NCI-H69 (cell line): ENCODE measurements around the gene C12orf56.

Experiments used
- DNase-seq: peaks from one replicate; lab custom pipeline; 2025; lab: John Stamatoyannopoulos, UW

C12orf56 gene, protein sequence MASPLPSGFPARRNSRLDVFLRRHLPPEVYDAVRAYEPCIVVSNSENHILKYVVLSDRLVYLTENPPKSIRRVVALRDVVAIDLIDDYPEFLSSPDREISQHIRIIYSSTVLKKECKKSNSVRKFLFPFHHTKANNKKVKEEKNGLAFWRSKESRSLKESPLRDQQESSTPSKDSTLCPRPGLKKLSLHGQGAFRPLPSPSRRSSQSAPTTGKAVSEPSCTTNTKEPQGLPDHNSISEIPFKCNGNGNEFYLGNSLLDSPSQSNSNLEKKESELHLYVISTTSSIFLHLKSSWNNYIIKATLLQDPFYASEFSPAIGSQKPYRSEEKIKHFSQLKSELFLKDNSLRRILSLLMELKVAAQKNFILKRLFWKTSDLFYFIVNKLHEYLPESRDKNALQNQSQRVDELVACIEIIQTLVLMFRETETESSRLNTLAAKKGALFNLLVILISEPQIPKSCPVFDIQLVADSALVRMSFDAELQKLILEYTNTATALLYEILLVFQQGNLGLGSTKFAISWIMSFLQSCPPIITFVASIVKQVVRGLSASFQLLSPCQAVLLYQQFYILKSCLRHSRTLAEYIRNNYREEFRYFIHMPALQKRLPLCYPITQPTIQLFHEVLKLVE

DNA sequence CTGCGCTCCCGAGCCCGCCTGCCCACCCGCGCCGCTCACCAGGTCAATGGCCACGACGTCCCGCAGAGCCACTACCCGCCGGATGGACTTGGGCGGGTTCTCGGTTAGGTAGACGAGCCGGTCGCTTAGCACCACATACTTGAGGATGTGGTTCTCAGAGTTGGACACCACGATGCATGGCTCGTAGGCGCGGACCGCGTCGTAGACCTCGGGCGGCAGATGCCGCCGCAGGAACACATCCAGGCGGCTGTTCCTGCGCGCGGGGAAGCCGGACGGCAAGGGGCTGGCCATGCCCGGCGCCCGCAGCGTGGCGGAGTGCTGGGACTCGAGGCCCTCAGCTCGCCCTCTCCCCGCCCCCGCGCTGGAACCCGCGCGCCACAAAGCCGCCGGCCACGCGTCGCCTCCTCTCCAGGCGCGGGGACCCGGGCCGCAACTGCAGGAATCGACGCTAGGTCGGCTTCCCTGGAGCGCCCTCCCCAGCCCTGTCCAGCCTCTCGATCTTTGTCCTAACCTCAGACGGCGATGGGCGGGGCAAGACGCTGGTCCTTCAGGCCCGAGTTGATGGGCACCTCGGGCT is at the start of gene C12orf56:
Gene C12orf56, minus strand, starts transcription at position 484 of the 577 bp plus-strand sequence. Its CDS starts 193 bp downstream, at position 291.
- peak; percentile 88 for DNase-seq

DNA sequence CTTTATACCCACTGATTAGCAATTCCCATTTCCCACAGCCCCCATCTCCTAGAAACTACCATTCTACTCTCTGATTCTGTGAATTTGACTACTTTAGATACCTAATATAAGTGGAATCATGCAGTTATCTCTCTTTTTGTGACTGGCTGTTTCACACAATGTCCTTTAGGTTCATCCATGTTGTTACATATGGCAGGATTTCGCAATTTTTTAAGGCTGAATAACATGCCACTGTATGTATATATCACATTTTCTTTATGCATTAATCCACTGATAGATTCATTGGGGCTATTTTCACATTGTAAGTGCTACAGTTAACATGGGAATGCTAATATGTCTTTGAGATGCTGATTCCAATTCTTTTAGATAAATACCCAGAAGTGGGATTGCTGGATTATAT is 49.5 kb upstream of the C12orf56 start:
- no peak for DNase-seq

DNA sequence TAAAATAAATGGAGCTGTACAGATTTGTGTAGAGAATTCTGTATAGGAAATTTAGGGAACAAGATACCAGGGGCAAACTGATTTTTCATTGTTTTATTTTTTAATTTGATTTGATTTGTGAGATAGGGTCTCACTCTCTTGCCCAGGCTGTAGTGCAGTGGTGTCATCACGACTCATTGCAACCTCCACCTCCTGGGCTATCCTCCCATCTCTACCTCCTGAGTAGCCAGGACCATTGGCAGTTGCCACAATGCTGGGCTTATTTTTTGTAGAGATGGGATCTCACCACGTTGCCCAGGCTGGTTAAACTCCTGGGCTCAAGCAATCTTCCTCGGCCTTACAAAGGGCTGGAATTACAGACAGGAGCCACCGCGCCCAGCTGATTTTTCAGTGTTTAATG is 43.4 kb upstream of the C12orf56 start:
- no peak for DNase-seq

DNA sequence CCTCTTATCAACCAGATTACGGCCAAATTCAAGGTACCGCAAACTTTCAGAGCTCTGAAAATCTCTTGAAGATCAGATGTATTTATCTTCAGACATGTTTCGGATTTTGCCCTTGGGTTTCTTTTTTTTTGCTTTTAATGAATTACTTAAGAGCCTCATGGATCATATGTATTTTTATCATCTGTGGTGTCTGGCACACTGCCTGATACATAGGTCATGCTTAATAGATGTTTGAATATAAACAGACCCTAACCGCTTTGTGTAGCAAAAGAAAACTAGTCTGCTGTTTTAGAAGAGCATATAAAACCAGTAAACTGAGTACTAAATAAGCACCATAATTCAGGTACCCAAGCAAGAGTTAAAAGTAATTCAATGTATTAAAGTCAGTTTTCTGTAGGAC is 41.2 kb upstream of the C12orf56 start:
- no peak for DNase-seq

DNA sequence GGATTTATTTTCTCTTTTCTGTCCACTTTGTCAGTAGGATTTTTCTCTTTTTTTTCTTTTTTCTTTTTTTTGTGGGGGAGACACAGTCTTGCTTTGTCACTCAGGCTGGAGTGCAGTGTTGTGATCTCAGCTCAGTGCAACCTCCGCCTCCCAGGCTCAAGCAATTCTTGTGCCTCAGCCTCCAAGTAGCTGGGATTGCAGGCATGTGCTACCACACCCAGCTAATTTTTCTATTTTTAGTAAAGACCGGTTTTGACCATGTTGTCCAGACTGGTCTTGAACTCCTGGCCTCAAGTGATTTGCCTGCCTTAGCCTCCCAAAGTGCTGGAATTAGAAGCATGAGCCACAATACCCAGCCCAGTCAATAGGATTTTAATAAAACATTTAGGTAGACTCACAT is 40.3 kb upstream of the C12orf56 start:
- no peak for DNase-seq

DNA sequence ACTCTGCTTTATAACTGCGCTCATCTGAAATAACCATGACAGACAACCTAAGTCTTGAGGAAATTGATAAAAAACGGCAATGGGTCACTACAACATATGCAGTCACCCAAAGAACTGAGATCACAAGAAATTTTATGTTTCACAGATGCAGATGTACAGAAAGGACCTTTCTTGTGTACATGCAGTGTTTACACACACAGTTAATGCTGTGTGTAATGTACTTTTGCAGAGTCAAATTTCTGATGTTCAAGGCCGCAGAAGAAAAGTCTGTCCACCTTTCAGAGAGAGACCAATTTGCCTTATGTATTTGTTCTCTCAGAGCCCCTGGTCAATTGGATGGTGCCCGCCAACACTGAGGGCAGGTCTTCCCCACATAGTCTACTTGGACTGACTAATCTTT is 38.4 kb upstream of the C12orf56 start:
- DNase-seq: no peak

DNA sequence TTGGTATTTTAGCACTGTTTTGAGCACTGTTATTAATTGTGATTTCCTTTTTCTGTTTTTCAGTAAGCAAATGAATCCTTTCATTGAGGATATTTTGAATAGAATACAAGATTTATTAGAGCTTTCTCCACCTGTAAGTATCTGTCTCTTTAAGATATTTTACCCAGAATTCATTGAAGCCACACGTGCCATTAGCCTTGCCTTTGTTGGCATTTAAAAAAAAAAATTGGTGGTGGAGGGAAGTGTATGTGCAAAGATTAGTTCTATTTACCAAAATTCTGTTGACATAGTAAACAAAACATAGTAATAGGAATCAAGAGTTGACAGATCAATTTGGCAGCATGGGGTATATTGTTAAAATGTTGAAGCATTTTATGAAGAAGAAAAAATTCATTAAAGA is 37.4 kb upstream of the C12orf56 start:
- DNase-seq: peak; percentile 16

DNA sequence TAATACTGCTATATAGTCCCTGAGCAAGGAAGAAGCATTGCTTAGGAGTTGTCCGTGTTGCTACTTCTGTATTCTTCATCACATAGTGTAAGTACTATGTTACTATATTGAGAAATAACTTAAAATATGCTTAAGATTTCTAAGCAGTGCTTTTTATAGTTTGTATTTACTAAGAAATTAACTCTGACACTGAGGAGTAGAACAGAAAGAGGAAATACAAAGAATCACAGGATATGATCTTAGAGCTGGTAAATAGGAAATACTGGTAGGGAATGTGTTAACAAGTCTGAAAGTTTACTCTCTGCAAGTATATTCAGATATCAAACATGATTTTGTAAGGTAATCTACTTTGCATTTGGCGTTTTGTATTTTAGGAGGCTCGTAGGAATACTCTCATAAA is 29.1 kb upstream of the C12orf56 start:
- DNase-seq: no peak

DNA sequence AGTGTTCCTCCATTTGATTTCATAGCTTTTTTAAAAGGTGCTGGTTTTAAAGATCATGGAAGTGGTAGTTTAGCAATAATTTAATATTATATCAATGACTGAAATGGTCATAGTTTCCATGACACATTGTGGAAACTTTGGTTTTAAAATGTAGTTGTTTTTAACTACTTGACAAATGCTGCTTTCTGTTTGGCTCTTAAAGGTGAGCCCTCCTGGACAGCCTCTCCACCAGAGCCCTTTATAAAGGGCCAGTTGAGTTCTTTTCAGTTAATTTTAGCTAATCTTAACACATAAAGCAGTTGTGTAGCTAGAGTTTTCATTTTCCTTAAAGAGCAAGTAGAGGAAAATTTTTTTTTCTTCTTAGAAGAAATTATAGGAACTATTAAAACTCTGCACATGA is 27.7 kb upstream of the C12orf56 start:
- no peak for DNase-seq

DNA sequence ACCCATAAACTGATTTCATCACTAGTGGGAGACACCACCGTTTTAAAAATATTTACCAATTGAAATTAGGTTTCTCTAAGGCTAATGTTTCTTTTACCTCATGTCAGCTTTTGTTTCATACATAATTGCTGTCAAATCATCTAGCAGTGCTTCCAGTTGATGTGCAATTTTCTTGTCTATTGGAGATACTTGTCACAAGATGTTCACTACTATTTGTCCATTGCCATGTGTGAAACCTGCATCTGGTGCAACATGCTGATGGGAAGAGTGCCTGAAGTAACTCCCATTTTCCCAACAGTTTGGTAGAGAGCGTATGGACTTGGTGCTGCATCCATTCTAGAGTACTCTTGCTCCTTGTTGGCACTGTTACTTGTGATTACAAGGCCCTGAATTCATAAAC is 23.3 kb upstream of the C12orf56 start:
- DNase-seq: no peak

DNA sequence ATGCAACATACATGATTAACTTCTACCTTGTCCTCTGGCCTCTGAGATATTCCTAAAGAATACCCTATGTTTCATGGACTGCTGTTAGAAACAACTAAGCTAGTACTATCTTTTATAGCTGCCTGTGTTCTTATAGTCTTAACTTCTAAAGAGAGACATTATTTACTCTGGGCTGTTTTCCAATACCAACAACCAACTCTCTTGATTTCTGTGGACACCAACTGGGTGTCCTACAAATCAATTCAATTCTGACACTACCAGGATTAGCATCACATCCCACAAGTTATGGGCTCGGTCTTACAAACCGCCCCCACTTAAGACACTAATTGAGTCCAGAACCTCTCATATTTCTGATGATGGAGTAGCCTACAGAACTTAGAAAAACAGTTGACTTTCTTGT is 21.9 kb upstream of the C12orf56 start:
- no peak for DNase-seq

DNA sequence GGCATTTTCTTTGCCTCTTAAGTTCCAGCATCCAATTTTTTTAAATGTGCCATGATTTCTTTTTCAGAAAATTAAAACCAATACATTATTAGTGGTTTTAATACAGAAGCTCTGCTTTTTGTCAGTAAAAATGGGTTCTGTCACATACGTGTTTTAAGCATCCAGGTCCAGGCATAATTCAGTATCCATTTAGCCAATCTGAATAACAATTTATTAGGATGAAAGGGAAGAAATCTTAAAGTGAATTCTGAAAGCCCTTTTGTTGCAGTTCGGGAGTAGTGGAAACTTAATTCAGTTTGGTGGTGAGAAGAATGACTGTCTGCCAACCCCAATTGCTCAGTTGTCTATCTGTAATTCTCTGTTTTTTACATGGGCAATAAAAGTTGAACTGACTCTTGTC is 20.9 kb upstream of the C12orf56 start:
- no peak for DNase-seq

DNA sequence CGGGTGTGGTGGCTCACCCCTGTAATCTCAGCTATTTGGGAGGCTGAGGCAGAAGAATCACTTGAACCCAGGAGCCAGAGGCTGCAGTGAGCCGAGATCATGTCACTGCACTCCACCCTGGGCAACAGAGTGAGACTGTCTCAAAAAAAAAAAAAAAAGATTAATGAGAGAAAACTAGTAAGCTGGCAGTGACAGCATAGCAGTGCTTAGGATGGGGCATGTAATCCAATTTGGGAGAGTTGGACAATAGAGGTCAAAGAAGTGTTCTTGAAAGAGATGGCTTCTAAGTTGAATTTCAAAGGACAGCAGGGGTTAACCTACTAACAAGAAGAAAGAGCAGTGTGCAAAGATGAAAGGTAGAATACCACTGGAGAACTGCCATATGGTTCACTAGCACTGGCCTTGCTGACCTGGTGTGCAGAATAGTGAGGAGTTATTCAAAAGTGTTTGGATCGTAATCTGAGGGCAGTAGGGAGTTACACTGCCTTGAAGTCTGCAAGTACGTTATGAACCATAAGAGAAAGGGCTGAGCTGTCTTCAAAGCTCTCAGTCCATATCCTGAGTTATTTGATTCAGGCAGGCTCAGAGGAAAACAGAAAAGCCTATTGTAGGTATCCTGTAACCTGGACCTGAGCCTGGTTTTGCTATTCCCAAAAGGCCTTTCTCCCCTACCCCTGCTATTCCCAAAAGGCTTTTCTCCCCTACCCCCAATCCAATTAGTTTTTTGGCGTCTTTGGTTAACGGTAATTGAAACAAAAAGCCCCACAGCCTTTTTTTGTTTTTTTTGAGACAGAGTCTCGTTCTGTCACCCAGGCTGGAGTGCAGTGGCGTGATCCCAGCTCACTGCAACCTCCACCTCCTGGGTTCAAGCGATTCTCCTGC is 17.0 kb upstream of the C12orf56 start:
- DNase-seq: peak; percentile 48

DNA sequence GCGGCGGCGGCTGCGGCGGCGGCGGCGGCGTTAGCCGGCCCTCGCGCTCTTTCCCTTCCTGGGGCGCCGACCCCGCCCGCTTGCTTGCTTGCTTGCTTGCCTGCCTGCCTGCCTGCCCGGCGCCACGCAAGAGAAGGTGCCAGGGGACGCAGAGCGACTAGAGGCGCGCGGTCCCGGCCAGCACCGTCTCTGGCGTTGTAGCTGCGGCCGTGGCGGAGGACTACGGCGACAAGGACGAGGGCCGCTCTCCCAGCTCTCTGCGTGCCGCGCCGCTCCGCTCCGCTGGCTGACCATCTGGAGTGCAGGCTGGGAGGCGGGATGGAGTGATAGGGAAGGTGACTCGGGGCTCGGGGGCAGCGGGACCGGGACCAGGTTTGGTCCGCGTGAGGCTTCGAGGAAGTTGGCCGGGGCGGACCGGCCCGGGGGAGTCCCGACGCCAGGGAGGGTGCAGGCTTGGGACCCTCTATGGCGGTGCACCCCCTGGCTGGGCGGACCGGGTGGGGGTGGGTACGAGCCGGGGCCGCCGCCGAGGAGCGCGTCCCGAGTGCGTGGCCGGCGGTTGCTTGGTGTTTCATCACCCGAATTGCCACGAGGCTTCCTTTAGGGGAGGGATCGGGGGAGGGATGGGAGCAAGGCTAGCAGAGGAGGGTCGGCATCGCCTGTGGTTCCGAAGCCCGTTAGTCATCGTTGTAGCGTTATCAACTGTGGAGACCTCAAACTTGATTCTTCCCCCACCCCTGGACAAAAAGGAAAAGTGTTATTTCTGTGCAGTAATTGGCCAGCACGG is 14.1 kb upstream of the C12orf56 start:
- peak; percentile 85 for DNase-seq

DNA sequence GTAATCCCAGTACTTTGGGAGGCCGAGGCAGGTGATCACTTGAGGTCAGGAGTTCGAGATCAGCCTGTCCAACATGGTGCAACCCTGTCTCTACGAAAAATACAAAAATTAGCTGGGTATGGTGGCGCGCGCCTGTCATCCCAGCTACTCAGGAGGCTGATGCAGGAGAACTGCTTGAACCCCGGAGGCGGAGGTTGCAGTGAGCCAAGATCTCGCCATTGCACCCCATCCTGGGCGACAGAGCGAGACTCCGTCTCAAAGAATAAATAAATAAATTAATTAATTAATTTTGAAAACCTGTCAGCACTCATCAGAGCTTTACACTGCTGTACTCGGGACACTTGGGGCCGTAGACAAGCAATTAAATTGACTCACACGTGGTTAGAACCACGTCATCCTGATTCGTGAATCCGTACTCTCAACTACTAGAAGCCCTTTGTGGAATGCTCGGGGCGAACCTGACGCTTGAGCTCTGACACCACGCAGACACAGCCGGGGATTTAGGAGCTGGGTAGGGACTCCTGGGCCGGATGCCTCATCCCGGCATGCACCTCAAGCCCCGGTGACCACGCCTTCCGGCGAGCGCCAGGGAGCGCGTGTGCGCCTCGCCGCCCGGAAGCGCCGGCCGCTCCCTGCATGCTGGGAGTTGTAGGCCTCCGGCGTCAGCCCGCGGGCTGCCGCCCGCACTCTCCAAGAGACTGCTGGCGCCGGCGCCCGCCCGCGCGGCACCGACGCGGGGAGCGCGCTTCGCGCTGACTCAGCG is 13.3 kb upstream of the C12orf56 start, which contains the start of gene XPOT:
Gene XPOT, plus strand, starts transcription at position 686 of the 763 bp plus-strand sequence. CDS start 5,644 bp downstream, outside the sequence.
- peak; percentile 99 for DNase-seq

DNA sequence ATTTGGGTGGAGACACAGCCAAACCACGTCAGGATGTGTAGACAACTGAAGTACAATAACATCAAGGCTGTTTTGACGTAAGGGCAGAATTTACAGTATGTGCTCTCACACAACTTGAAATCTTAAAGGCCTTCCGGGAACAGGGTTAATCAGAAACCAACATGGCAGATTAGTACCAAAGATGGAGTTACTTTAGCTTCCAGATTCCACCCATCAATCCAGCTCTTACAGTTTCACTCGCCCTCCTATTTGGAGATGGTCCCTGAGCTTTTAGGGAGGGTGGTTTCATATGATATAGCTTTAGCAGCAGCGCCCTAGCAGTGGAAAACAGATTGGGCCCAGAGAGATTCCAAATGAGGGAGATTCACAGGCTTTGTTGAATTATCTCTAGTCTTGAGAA is 11.6 kb upstream of the C12orf56 start:
- DNase-seq: no peak

DNA sequence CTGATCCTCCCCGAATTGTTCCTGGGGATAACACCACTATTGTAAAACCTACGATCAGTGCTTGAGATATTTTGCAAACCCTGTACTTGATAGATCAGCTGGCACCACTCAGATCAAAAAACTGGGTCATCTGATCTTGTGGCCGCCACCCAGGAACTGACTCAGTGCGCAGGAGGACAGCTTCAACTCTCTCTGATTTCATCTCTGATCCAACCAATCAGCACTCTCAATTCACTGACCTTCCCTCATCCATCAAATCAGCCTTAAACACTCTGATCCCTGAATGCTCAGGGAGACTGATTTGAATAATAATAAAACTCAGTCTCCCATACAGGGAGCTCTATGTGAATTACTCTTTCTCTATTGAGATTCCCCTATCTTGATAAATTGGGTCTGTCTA is 9.5 kb upstream of the C12orf56 start:
- peak; percentile 24 for DNase-seq

DNA sequence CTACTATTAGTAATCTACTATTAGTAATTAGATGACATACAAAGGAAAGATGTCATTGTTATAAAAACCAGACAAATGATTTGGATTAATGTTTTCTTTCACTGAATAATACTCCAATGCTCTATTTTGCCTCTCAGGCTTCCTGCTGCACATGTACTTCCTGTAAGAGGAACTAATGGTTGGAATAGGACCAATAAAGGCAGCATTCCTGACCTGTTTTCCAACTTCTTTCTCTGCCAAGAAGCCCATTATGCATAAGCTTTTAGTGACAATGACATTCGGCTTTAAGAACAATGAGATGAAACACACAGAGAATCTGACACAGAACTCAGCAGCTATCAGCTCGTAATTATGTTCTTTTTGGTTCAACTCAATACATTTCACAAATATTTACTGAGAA is 5.2 kb upstream of the C12orf56 start:
- no peak for DNase-seq

DNA sequence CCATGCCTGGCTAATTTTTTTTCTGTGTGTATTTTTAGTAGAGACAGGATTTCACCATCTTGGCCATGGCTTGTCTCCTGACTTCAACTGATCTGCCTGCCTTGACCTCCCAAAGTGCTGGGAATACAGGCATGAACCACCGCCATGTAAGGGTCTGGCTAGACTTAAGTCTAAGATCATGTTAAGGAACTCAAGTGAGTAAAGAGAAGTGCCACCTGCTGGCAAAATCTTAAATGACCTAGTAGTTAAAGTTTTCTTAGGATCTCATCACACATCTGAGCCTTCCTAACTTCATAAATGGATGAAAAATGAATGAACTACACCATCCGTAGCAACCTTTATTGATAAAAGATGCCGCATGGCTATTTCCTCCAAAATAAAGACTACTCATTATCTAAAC is 1.7 kb upstream of the C12orf56 start:
- DNase-seq: peak; percentile 31

DNA sequence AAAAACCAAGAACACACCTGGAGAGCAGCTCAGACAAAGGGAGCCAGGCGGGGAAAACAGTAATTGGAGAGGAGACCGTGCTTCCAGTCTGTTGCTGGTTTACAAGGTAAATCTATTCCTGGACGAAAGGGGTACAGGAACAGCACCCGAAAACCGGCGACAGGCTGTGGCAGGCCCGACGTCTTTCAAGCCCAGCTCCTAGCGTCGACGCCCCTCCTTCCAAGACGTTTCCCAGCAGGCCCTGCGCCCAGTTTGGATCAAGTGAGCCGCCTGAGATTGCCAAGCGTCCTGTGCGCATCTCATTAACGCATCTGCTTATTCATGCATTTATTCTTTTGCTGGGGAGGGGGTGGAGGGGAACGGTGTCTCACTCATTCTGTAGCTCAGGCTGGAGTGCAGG is 1.4 kb downstream of the C12orf56 start:
- peak; percentile 96 for DNase-seq
